Stimulated activated naive CD8-positive, alpha-beta T cell treated with anti-CD3 and anti-CD28 coated beads, Interleukin-15, Interleukin-2, amounts not matched to agents 100 U/mL and 50 U/mL, for 24 hours (primary cell): ENCODE measurements around the gene BRINP2.

Experiments used
- ATAC-seq: fragments of 150-1000 bp; cut with Tn5 transposase; one replicate; pipeline ENCODE4 v1.10.0; 2021
- DNase-seq: peaks from one replicate; pipeline ENCODE4 v3.0.0; 2021

The BRINP2 gene

GRCh38 chr1:177227978-177228692, 57.4 kb downstream of the BRINP2 start:
- ATAC-seq (no peak), DNase-seq (no peak)

GRCh38 chr1:177228693-177229065, 57.9 kb downstream of the BRINP2 start:
- ATAC-seq (no peak), DNase-seq (no peak)

GRCh38 chr1:177229781-177230180, 59.0 kb downstream of the BRINP2 start:
- DNase-seq (no peak), ATAC-seq (no peak)

- DNase-seq, result no peak
- no peak for ATAC-seq
Measured at GRCh38 chr1:177230228-177231016, 59.7 kb downstream of the BRINP2 start.

- no peak for DNase-seq
- ATAC-seq, result no peak
Measured at GRCh38 chr1:177235350-177235749, 64.6 kb downstream of the BRINP2 start.

GRCh38 chr1:177236962-177237361, 66.2 kb downstream of the BRINP2 start:
- ATAC-seq, result no peak

GRCh38 chr1:177238967-177239366, 68.2 kb downstream of the BRINP2 start:
- ATAC-seq, result no peak

More at GRCh38 chr1:177236962-177237361, 66.2 kb downstream of the BRINP2 start:
- DNase-seq, result no peak

GRCh38 chr1:177239792-177240191, 69.0 kb downstream of the BRINP2 start:
- no peak for DNase-seq
- ATAC-seq, result no peak

More at GRCh38 chr1:177238967-177239366, 68.2 kb downstream of the BRINP2 start:
- no peak for DNase-seq

GRCh38 chr1:177243773-177244172, 73.0 kb downstream of the BRINP2 start:
- DNase-seq (no peak), ATAC-seq (no peak)

- DNase-seq, result no peak
- no peak for ATAC-seq
Measured at GRCh38 chr1:177246710-177247580, 76.2 kb downstream of the BRINP2 start.

GRCh38 chr1:177247623-177248176, 76.9 kb downstream of the BRINP2 start:
- no peak for DNase-seq
- no peak for ATAC-seq

- ATAC-seq, result no peak
- no peak for DNase-seq
Measured at GRCh38 chr1:177248258-177248657, 77.5 kb downstream of the BRINP2 start.

- DNase-seq (no peak), ATAC-seq (no peak)
Measured at GRCh38 chr1:177249231-177249630, 78.5 kb downstream of the BRINP2 start.

- no peak for ATAC-seq
- no peak for DNase-seq
Measured at GRCh38 chr1:177252877-177253276, 82.1 kb downstream of the BRINP2 start.

GRCh38 chr1:177255411-177255810, 84.7 kb downstream of the BRINP2 start:
- ATAC-seq (no peak), DNase-seq (no peak)

- ATAC-seq (no peak), DNase-seq (peak; percentile 20)
Measured at GRCh38 chr1:177256153-177257075, 85.7 kb downstream of the BRINP2 start.

- no peak for ATAC-seq
- no peak for DNase-seq
Measured at GRCh38 chr1:177257128-177257527, 86.4 kb downstream of the BRINP2 start.

- no peak for DNase-seq
Measured at GRCh38 chr1:177257576-177257975, 86.8 kb downstream of the BRINP2 start.

GRCh38 chr1:177270863-177271262, 100.1 kb downstream of the BRINP2 start:
- no peak for ATAC-seq
- DNase-seq, result no peak

More at GRCh38 chr1:177257576-177257975, 86.8 kb downstream of the BRINP2 start:
- no peak for ATAC-seq

- DNase-seq, result no peak
- ATAC-seq, result no peak
Measured at GRCh38 chr1:177273141-177273540, 102.4 kb downstream of the BRINP2 start.

- DNase-seq, result no peak
Measured at GRCh38 chr1:177274687-177275211, 104.0 kb downstream of the BRINP2 start.

More at GRCh38 chr1:177274687-177275211, 104.0 kb downstream of the BRINP2 start:
- no peak for ATAC-seq
